ENCODE data around the gene ESAM. TPM values are rescaled to one million over a fixed set of nuclear protein-coding genes. Genes with fewer than 3 reads are reported as not detected.

The ESAM gene
- total RNA-seq, 2 experiments from 2014 or later: 0.60 to 0.65 TPM

DNA sequence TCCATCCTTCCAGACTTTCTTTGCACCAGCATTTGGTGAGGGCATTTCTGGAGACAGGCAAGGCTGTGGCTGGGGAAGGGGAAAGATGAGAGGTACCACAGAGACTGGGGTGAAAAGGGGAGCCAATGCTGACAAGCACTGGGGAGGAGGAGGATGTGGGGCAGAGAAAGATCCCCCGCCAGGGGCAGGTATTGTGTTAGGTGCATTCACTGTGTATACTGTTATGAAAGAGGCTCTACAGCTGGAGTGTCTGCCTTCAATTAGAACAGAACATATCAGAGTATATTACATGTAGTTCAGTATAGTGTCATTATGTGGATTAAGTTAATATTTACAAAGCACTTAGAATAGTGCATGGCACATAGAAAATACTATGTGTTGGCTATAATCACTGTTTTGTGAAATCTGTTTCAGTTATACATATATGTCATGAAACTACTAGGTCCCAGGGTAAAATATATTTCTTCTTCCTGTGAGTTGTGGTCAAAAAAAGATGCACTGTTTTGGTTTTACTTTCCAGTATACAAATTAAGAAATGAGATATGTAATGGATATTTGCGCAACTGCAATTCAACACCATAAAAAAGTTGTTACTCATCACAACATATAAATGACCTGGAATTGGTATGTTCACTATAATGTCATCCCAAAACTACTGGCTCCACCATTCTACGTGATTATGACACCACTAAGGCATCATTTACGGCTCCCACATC, 29.7 kb upstream of the ESAM start:
- peaks cover 35% of the 10 kb centered on the region for H3K4me1 Mint-ChIP-seq (ENCODE audit: low read depth)
- ATAC-seq: peak; percentile 42
- no peaks in the 10 kb centered on the region for H3K36me3 Mint-ChIP-seq (ENCODE audit: low read depth)
- no peak for DNase-seq
- TF ChIP-seq, protein P1, sequence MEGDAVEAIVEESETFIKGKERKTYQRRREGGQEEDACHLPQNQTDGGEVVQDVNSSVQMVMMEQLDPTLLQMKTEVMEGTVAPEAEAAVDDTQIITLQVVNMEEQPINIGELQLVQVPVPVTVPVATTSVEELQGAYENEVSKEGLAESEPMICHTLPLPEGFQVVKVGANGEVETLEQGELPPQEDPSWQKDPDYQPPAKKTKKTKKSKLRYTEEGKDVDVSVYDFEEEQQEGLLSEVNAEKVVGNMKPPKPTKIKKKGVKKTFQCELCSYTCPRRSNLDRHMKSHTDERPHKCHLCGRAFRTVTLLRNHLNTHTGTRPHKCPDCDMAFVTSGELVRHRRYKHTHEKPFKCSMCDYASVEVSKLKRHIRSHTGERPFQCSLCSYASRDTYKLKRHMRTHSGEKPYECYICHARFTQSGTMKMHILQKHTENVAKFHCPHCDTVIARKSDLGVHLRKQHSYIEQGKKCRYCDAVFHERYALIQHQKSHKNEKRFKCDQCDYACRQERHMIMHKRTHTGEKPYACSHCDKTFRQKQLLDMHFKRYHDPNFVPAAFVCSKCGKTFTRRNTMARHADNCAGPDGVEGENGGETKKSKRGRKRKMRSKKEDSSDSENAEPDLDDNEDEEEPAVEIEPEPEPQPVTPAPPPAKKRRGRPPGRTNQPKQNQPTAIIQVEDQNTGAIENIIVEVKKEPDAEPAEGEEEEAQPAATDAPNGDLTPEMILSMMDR (IDR thresholded peaks at IDR 0.05): no peak
- ChIA-PET POLR2A (interaction anchor here (1.5 kb wide), 1 partner anchor 31 kb away, joined by 3 read pairs; no protein-coding TSS in a partner anchor), CTCF (interaction anchor here (1.8 to 4.8 kb wide), 7 partner anchors 13 to 148 kb away, joined by 8 to 43 read pairs (median 19); partner anchors contain the start of gene ESAM)
- H3K9me3 Mint-ChIP-seq: no peaks in the 10 kb centered on the region
- H3K4me3 Mint-ChIP-seq: no peak overlapping the region
- intact Hi-C loops (cut with micrococcal nuclease): no loop called here
- H3K27me3 Mint-ChIP-seq: no peaks in the 10 kb centered on the region
- no peak overlapping the region for H3K27ac Mint-ChIP-seq

DNA sequence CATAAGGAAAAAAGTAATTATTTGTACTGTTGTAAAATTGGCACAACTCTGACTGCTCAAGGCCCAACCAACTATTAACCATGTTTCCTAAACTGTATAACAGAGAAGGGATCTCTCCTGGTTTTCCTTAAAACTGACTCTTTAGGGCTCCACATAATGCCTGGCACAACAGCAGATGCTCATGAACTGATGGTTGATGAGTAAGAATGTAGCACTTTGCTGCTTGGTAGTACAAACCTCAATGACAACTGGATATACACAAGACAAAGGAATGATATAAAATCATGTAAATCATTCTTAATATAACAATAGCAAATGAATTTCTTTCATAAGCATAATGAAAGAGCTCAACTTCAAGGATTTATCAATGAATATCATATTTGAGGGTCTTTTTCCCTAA, 26.4 kb upstream of the ESAM start:
- ChIA-PET POLR2A (no interaction called here), CTCF (interaction anchor here (0.7 to 1.0 kb wide), 2 partner anchors 9 to 26 kb away, joined by 3 to 4 read pairs; no protein-coding TSS in a partner anchor)
- Mint-ChIP-seq H3K36me3 (ENCODE audit: low read depth) (no peaks in the 10 kb centered on the region), H3K27ac (no peak overlapping the region), H3K4me1 (ENCODE audit: low read depth) (peaks cover 34% of the 10 kb centered on the region), H3K27me3 (no peaks in the 10 kb centered on the region), H3K4me3 (no peak overlapping the region), H3K9me3 (no peaks in the 10 kb centered on the region)
- no peak for DNase-seq
- TF ChIP-seq, protein P1 (IDR thresholded peaks at IDR 0.05): no peak
- ATAC-seq: no peak
- intact Hi-C loops (cut with micrococcal nuclease): no loop called here

- no peaks in the 10 kb centered on the region for H3K27me3 Mint-ChIP-seq
- POLR2A ChIA-PET: interaction anchor here (1.1 kb wide), 1 partner anchor 15 kb away, joined by 3 read pairs; no protein-coding TSS in a partner anchor
- H3K36me3 Mint-ChIP-seq (ENCODE audit: low read depth): no peaks in the 10 kb centered on the region
- H3K4me3 Mint-ChIP-seq: no peak overlapping the region
- CTCF ChIA-PET: interaction anchor here (0.9 to 3.1 kb wide), 5 partner anchors 10 to 82 kb away, joined by 3 to 16 read pairs (median 3); partner anchors contain the start of genes ESAM and NRGN
- ATAC-seq: no peak
- no peaks in the 10 kb centered on the region for H3K9me3 Mint-ChIP-seq
- intact Hi-C loops (cut with micrococcal nuclease): no loop called here
- H3K27ac Mint-ChIP-seq: no peak overlapping the region
- TF ChIP-seq, protein P1 (IDR thresholded peaks at IDR 0.05): no peak
- peaks cover 9% of the 10 kb centered on the region for H3K4me1 Mint-ChIP-seq (ENCODE audit: low read depth)
- DNase-seq: no peak
Observed at GRCh38 chr11:124784051-124784450, 22.0 kb upstream of the ESAM start.

- CTCF ChIA-PET: interaction anchor here (0.6 to 3.1 kb wide), 3 partner anchors 8 to 14 kb away, joined by 3 to 16 read pairs (median 9); no protein-coding TSS in a partner anchor
- Mint-ChIP-seq H3K27ac (no peak overlapping the region), H3K36me3 (ENCODE audit: low read depth) (no peaks in the 10 kb centered on the region), H3K27me3 (no peaks in the 10 kb centered on the region), H3K4me3 (no peak overlapping the region), H3K4me1 (ENCODE audit: low read depth) (peaks cover 9% of the 10 kb centered on the region), H3K9me3 (no peaks in the 10 kb centered on the region)
- intact Hi-C loops (cut with micrococcal nuclease): no loop called here
- ATAC-seq (no peak), DNase-seq (no peak)
- TF ChIP-seq, protein P1 (IDR thresholded peaks at IDR 0.05): no peak
- POLR2A ChIA-PET: interaction anchor here (1.3 kb wide), 1 partner anchor 15 kb away, joined by 3 read pairs; no protein-coding TSS in a partner anchor
Observed at GRCh38 chr11:124783002-124783401, 20.9 kb upstream of the ESAM start.

GRCh38 chr11:124779568-124779967, 17.5 kb upstream of the ESAM start:
- ChIA-PET CTCF (interaction anchor here (1.3 to 4.2 kb wide), 5 partner anchors 13 to 58 kb away, joined by 3 to 19 read pairs (median 6); partner anchors contain the start of genes ESAM and NRGN), POLR2A (no interaction called here)
- Mint-ChIP-seq H3K4me1 (ENCODE audit: low read depth) (peaks cover 19% of the 10 kb centered on the region), H3K27me3 (no peaks in the 10 kb centered on the region), H3K9me3 (no peaks in the 10 kb centered on the region), H3K27ac (no peak overlapping the region), H3K4me3 (no peak overlapping the region), H3K36me3 (ENCODE audit: low read depth) (peaks cover 8% of the 10 kb centered on the region)
- DNase-seq: no peak
- no peak for ATAC-seq
- intact Hi-C loops (cut with micrococcal nuclease): no loop called here
- TF ChIP-seq, protein P1 (IDR thresholded peaks at IDR 0.05): no peak
